Upper lobe of left lung (tissue), 6 donors: ENCODE results near the gene KIRREL1. TPM values are rescaled to one million over a fixed set of nuclear protein-coding genes. Genes with fewer than 3 reads are reported as not detected.

Experiments used
- ATAC-seq, 2 donors: fragments of 200-7000 bp; cut with Tn5 transposase; one replicate each; pipeline ENCODE4 v1.9.1; 2022; ENCODE audit warnings: mild to moderate bottlenecking in 2 of 2, moderate library complexity in 2 of 2; ENCODE audit not compliant: low FRiP score in 2 of 2
- DNase-seq, 2 donors: peaks; one replicate each; pipeline ENCODE4 v3.0.0-alpha.2; 2019 to 2020
- H3K27ac ChIP-seq, 4 donors: fragments of 200-600 bp; sonication (generic); one replicate each; pipeline ENCODE4 v1.5.1; 2016 to 2019
- H3K27me3 ChIP-seq, 4 donors: fragments of 200-600 bp; sonication (generic); one replicate each; pipeline ENCODE4 v1.5.1; 2017 to 2019
- H3K36me3 ChIP-seq, 4 donors: fragments of 200-600 bp; sonication (generic); one replicate each; pipeline ENCODE4 v1.5.1; 2016 to 2019
- H3K4me1 ChIP-seq, 4 donors: fragments of 200-600 bp; sonication (generic); one replicate each; pipeline ENCODE4 v1.5.1; 2018 to 2019
- H3K4me3 ChIP-seq, 4 donors: fragments of 200-600 bp; sonication (generic); one replicate each; pipeline ENCODE4 v1.5.1; 2017 to 2019; ENCODE audit warnings: mild to moderate bottlenecking in 2 of 4, moderate library complexity in 1 of 4
- H3K9me3 ChIP-seq, 4 donors: fragments of 200-600 bp; sonication (generic); one replicate each; pipeline ENCODE4 v1.5.1; 2018 to 2019
- CTCF ChIP-seq, 6 experiments: fragments of 450-650 bp in 4 of 6; fragments of 200-600 bp in 2 of 6; sonication (generic) in 2 of 6; IDR thresholded peaks; one replicate each; pipeline ENCODE4 v1.5.1; 2016 to 2019; ENCODE audit warnings: antibody characterized with exemption in 6 of 6
- EP300 ChIP-seq, 4 donors: sonication (generic); formaldehyde crosslinking; IDR thresholded peaks; one replicate each; pipeline ENCODE4 v1.5.1; 2017; ENCODE audit warnings: antibody characterized with exemption in 4 of 4, control low read depth in 2 of 4
- POLR2A ChIP-seq, 4 donors: fragments of 450-650 bp; IDR thresholded peaks; one replicate each; pipeline ENCODE4 v1.5.1; 2016 to 2017; ENCODE audit warnings: antibody characterized with exemption in 4 of 4, mild to moderate bottlenecking in 2 of 4
- POLR2AphosphoS5 ChIP-seq, 2 donors: sonication (generic); formaldehyde crosslinking; IDR thresholded peaks; one replicate each; pipeline ENCODE4 v1.5.1; 2017; ENCODE audit warnings: antibody characterized with exemption in 2 of 2
- WGBS, 2 donors: methylation state at CpG; one replicate each; pipeline ENCODE4 v1.1.5; 2017 to 2018; 5-methylcytosine and 5-hydroxymethylcytosine counted together
- total RNA-seq, 6 donors: library from RNA; depleted of rRNA in 4 of 6; stranded (reverse); fragments of >200 nt in 4 of 6; gene quantifications; one replicate each; pipeline versions ENCODE4 v1.1.0 to v1.2.1, GENCODE V29; 2016 to 2021
- donor health status: DM: no; HTN: no; CAD: no; lungs with moderate emphysema.
- donor health status: DM: no; HTN: yes; CAD: no; lungs with severe emphysema.

The KIRREL1 gene
- total RNA-seq, 6 donors from 2014 or later = 16.9 to 40.6 (median 25.8) TPM

- TF ChIP-seq POLR2AphosphoS5 (IDR thresholded peaks at IDR 0.05) (no peak), CTCF (IDR thresholded peaks at IDR 0.05) (no peak), EP300 (IDR thresholded peaks at IDR 0.05) (no peak), POLR2A (IDR thresholded peaks at IDR 0.05) (no peak)
- Histone ChIP-seq H3K27me3 (no peaks in the 10 kb centered on the region), H3K36me3 (no peaks in the 10 kb centered on the region), H3K4me3 (no peak overlapping the region), H3K9me3 (no peaks in the 10 kb centered on the region), H3K27ac (no peak overlapping the region), H3K4me1 (peaks cover 0 to 5% (median 0%) of the 10 kb centered on the region in 4 donors)
- ATAC-seq (no peak), DNase-seq (no peak)
- WGBS, 2 donors = 94 to 95% methylated on average over 5 of the region's 5 CpGs
These were observed 33.7 kb upstream of the KIRREL1 start for GRCh38 chr1:157959750-157960149.

GRCh38 chr1:157960773-157961172 lies 32.7 kb upstream of the KIRREL1 start:
- 83 to 87% methylated on average over 2 of the region's 2 CpGs for WGBS, 2 donors
- H3K27me3 ChIP-seq = no peaks in the 10 kb centered on the region
- no peak overlapping the region for H3K27ac ChIP-seq
- DNase-seq (no peak), ATAC-seq (no peak)
- no peaks in the 10 kb centered on the region for H3K36me3 ChIP-seq
- TF ChIP-seq CTCF (IDR thresholded peaks at IDR 0.05) (no peak), EP300 (IDR thresholded peaks at IDR 0.05) (no peak), POLR2AphosphoS5 (IDR thresholded peaks at IDR 0.05) (no peak), POLR2A (IDR thresholded peaks at IDR 0.05) (no peak)
- H3K4me3 ChIP-seq = no peak overlapping the region
- no peaks in the 10 kb centered on the region for H3K9me3 ChIP-seq
- H3K4me1 ChIP-seq = peaks cover 0 to 5% (median 0%) of the 10 kb centered on the region in 4 donors

DNA sequence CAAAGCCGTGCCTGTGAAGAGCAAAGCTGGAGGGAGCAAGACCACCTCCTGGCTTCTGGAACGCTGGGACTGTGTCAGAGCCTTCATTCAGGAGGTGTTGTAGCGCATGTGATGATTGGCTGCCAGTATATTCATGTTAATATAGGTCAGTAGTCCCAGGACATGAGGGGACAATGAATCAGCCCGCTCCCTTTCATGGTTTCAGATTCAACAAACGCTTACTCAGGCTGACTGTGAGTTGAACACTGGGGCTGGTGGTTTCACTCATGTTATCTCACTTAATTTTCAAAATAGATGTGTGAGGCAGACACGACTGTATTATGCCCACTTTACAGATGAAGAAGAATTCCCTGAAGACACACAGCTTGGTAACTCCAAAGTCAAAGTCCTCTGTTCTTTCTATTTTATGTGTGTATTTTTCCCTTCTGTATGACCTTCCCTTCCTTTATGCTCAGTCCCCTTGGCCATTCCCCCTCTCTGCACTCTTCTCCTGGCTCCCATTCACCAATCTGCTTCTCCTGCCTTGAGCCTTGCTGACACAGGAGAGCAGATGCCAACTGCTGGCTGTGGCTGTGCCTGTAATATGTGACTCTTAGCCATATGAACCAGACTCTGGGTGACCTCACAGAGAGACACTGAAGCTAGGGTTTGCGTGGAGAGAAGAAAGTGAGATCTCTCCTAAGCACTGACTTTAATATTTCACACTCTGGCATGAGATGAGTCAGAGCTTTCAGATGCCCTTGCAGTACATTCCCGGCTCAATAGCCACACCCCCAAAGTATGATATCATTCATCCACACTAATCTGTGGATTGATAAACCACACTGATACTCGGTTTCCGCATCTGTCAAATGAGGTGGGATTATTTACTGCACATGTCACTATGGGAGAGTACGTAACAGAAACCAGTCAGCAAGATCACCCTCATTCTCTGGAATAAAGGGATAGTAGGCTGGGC lies 31.4 kb upstream of the KIRREL1 start:
- H3K36me3 ChIP-seq = no peaks in the 10 kb centered on the region
- peak in 1 of 2 donors; percentile 48 for ATAC-seq
- WGBS, 2 donors = 58 to 69% methylated on average over 11 of the region's 11 CpGs
- DNase-seq = no peak
- no peaks in the 10 kb centered on the region for H3K9me3 ChIP-seq
- H3K27ac ChIP-seq = no peak overlapping the region
- no peak overlapping the region for H3K4me3 ChIP-seq
- TF ChIP-seq CTCF (IDR thresholded peaks at IDR 0.05) (no peak), POLR2A (IDR thresholded peaks at IDR 0.05) (no peak), POLR2AphosphoS5 (IDR thresholded peaks at IDR 0.05) (no peak), EP300 (IDR thresholded peaks at IDR 0.05) (no peak)
- H3K4me1 ChIP-seq = peaks cover 0 to 5% (median 0%) of the 10 kb centered on the region in 4 donors
- H3K27me3 ChIP-seq = no peaks in the 10 kb centered on the region

- Histone ChIP-seq H3K9me3 (no peaks in the 10 kb centered on the region), H3K4me1 (peaks cover 0 to 5% (median 2%) of the 10 kb centered on the region in 4 donors), H3K4me3 (no peak overlapping the region), H3K27ac (no peak overlapping the region), H3K36me3 (no peaks in the 10 kb centered on the region), H3K27me3 (no peaks in the 10 kb centered on the region)
- 9% methylated on average over 5 of the region's 5 CpGs for WGBS, 2 donors
- ATAC-seq (peak; percentile 66 to 86), DNase-seq (peak; percentile 42 to 54)
- TF ChIP-seq POLR2A (IDR thresholded peaks at IDR 0.05) (no peak), CTCF (IDR thresholded peaks at IDR 0.05) (peak; percentile 58 to 82 (median 74))
These were observed 29.7 kb upstream of the KIRREL1 start for GRCh38 chr1:157963713-157964112.
